Activated naive CD8-positive, alpha-beta T cell treated with anti-CD3 and anti-CD28 coated beads, Interleukin-2, amount 10 ng/mL, durations not matched to agents 7 days and 5 days (primary cell): ENCODE measurements around the gene OR7C1. TPM values are rescaled to one million over a fixed set of nuclear protein-coding genes. Genes with fewer than 3 reads are reported as not detected.
"Not testable (repeated sequence)": the region's sequence is repeated elsewhere in the genome, so short reads cannot be mapped to it uniquely, and the experiment has no call there.

ENCODE experiments used
- ATAC-seq: fragments of 150-1000 bp; cut with Tn5 transposase; one replicate; pipeline ENCODE4 v1.10.0; 2021; ENCODE audit warnings: low read depth, moderate library complexity
- POLR2A ChIA-PET: fragments of 350-600 bp; sonication (Branson Sonifier 250); formaldehyde crosslinking; loops from one replicate; lab custom pipeline; 2021; ENCODE audit warnings: antibody characterized with exemption; lab: Charles Lee
- DNase-seq: peaks from one replicate; pipeline ENCODE4 v3.0.0; 2021
- H3K27ac Mint-ChIP-seq: one replicate; pipeline ENCODE4 v1.8.0; 2022; ENCODE audit warnings: mild to moderate bottlenecking, mixed read lengths
- H3K27me3 Mint-ChIP-seq: one replicate; pipeline ENCODE4 v1.8.0; 2022; ENCODE audit warnings: mild to moderate bottlenecking, moderate library complexity, mixed read lengths
- H3K36me3 Mint-ChIP-seq: one replicate; pipeline ENCODE4 v1.8.0; 2021; ENCODE audit warnings: mild to moderate bottlenecking, mixed read lengths
- H3K4me1 Mint-ChIP-seq: one replicate; pipeline ENCODE4 v1.8.0; 2021; ENCODE audit warnings: mixed read lengths
- H3K4me3 Mint-ChIP-seq: one replicate; pipeline ENCODE4 v1.8.0; 2022; ENCODE audit warnings: mild to moderate bottlenecking, moderate library complexity, mixed read lengths
- H3K9me3 Mint-ChIP-seq: one replicate; pipeline ENCODE4 v1.8.0; 2021; ENCODE audit warnings: mixed read lengths
- total RNA-seq, 2 experiments: library from RNA; stranded (reverse); gene quantifications; one replicate each; pipeline ENCODE4 v1.2.3, GENCODE V29; 2021

The OR7C1 gene
- total RNA-seq, 2 experiments from 2014 or later: not detected

GRCh38 chr19:14768001-14768400 lies 67.0 kb downstream of the OR7C1 start:
- H3K27ac Mint-ChIP-seq: no peak overlapping the region
- peaks cover 1% of the 10 kb centered on the region for H3K9me3 Mint-ChIP-seq
- POLR2A ChIA-PET: no interaction called here
- no peaks in the 10 kb centered on the region for H3K36me3 Mint-ChIP-seq
- H3K4me1 Mint-ChIP-seq: no peaks in the 10 kb centered on the region
- DNase-seq (no peak), ATAC-seq (no peak)
- H3K27me3 Mint-ChIP-seq: peaks cover 4% of the 10 kb centered on the region
- no peak overlapping the region for H3K4me3 Mint-ChIP-seq

- POLR2A ChIA-PET: interaction anchor here (0.7 kb wide), 1 partner anchor 1311 kb away, joined by 3 read pairs; no protein-coding TSS in a partner anchor
- ATAC-seq (no peak), DNase-seq (no peak)
- H3K4me3 Mint-ChIP-seq: no peak overlapping the region
- H3K27ac Mint-ChIP-seq: no peak overlapping the region
- H3K4me1 Mint-ChIP-seq: no peaks in the 10 kb centered on the region
- peaks cover 4% of the 10 kb centered on the region for H3K27me3 Mint-ChIP-seq
- no peaks in the 10 kb centered on the region for H3K36me3 Mint-ChIP-seq
- peaks cover 1% of the 10 kb centered on the region for H3K9me3 Mint-ChIP-seq
These were observed 67.5 kb downstream of the OR7C1 start for GRCh38 chr19:14767466-14767971.

GRCh38 chr19:14765841-14766240 lies 69.1 kb downstream of the OR7C1 start:
- H3K4me1 Mint-ChIP-seq, DNase-seq, H3K27ac Mint-ChIP-seq, ATAC-seq, H3K27me3 Mint-ChIP-seq, H3K9me3 Mint-ChIP-seq, POLR2A ChIA-PET, H3K4me3 Mint-ChIP-seq, H3K36me3 Mint-ChIP-seq: not testable (repeated sequence)

- H3K9me3 Mint-ChIP-seq, H3K27me3 Mint-ChIP-seq, ATAC-seq, H3K27ac Mint-ChIP-seq, DNase-seq, H3K4me1 Mint-ChIP-seq, POLR2A ChIA-PET, H3K4me3 Mint-ChIP-seq, H3K36me3 Mint-ChIP-seq: not testable (repeated sequence)
These were observed 69.6 kb downstream of the OR7C1 start for GRCh38 chr19:14765403-14765802.

GRCh38 chr19:14764401-14764800 lies 70.6 kb downstream of the OR7C1 start:
- no peaks in the 10 kb centered on the region for H3K36me3 Mint-ChIP-seq
- H3K27ac Mint-ChIP-seq: no peak overlapping the region
- ATAC-seq (no peak), DNase-seq (no peak)
- H3K9me3 Mint-ChIP-seq: peaks cover 5% of the 10 kb centered on the region
- H3K4me1 Mint-ChIP-seq: no peaks in the 10 kb centered on the region
- peaks cover 3% of the 10 kb centered on the region for H3K27me3 Mint-ChIP-seq
- H3K4me3 Mint-ChIP-seq: no peak overlapping the region
- POLR2A ChIA-PET: no interaction called here

GRCh38 chr19:14763497-14764145 lies 71.4 kb downstream of the OR7C1 start:
- Mint-ChIP-seq H3K36me3 (no peaks in the 10 kb centered on the region), H3K27ac (peak overlapping the region; percentile 58), H3K27me3 (peaks cover 3% of the 10 kb centered on the region), H3K9me3 (peaks cover 5% of the 10 kb centered on the region), H3K4me3 (no peak overlapping the region), H3K4me1 (no peaks in the 10 kb centered on the region)
- POLR2A ChIA-PET: interaction anchor here (0.6 kb wide), 1 partner anchor 551 kb away, joined by 3 read pairs; no protein-coding TSS in a partner anchor
- ATAC-seq (no peak), DNase-seq (no peak)

- no peak for ATAC-seq
These were observed 72.9 kb downstream of the OR7C1 start for GRCh38 chr19:14762111-14762510.

GRCh38 chr19:14761607-14762006 lies 73.4 kb downstream of the OR7C1 start:
- Mint-ChIP-seq H3K4me3 (no peak overlapping the region), H3K27me3 (peaks cover 3% of the 10 kb centered on the region), H3K9me3 (peaks cover 5% of the 10 kb centered on the region), H3K4me1 (no peaks in the 10 kb centered on the region), H3K36me3 (no peaks in the 10 kb centered on the region), H3K27ac (no peak overlapping the region)
- ATAC-seq (no peak), DNase-seq (no peak)
- POLR2A ChIA-PET: no interaction called here

More at GRCh38 chr19:14762111-14762510, 72.9 kb downstream of the OR7C1 start:
- Mint-ChIP-seq H3K4me3 (no peak overlapping the region), H3K9me3 (peaks cover 5% of the 10 kb centered on the region), H3K27me3 (peaks cover 3% of the 10 kb centered on the region), H3K4me1 (no peaks in the 10 kb centered on the region), H3K27ac (no peak overlapping the region), H3K36me3 (no peaks in the 10 kb centered on the region)
- POLR2A ChIA-PET: no interaction called here
- DNase-seq: no peak

- DNase-seq: no peak
- Mint-ChIP-seq H3K4me3 (no peak overlapping the region), H3K27me3 (peaks cover 2% of the 10 kb centered on the region), H3K9me3 (peaks cover 3% of the 10 kb centered on the region), H3K4me1 (no peaks in the 10 kb centered on the region), H3K27ac (no peak overlapping the region), H3K36me3 (no peaks in the 10 kb centered on the region)
- no peak for ATAC-seq
- POLR2A ChIA-PET: no interaction called here
These were observed 76.2 kb downstream of the OR7C1 start for GRCh38 chr19:14758816-14759215.

- Mint-ChIP-seq H3K27me3 (no peaks in the 10 kb centered on the region), H3K27ac (no peak overlapping the region), H3K4me3 (no peak overlapping the region), H3K36me3 (no peaks in the 10 kb centered on the region), H3K9me3 (peaks cover 1% of the 10 kb centered on the region), H3K4me1 (peaks cover 1% of the 10 kb centered on the region)
- DNase-seq (no peak), ATAC-seq (no peak)
- POLR2A ChIA-PET: no interaction called here
These were observed 86.4 kb downstream of the OR7C1 start for GRCh38 chr19:14748601-14749000.

Other genes with a start within 250 kb of the OR7C1 start
- gene ADGRE3, start 160.3 kb downstream of the OR7C1 start, total RNA-seq: not detected
- gene ZNF333, start 145.1 kb downstream of the OR7C1 start, total RNA-seq: 10 to 100 TPM; 16.8 to 19.0 TPM
- under 1 TPM; 0.44 to 0.54 TPM for gene ADGRE2, start 56.6 kb downstream of the OR7C1 start, total RNA-seq
- gene OR7A5, start within 50 bp of the OR7C1 start, total RNA-seq: not detected
- not detected for gene OR7A10, start 13.7 kb upstream of the OR7C1 start, total RNA-seq
- gene OR7A17, start 50.9 kb upstream of the OR7C1 start, total RNA-seq: not detected
- not detected for gene OR7C2, start 106.3 kb upstream of the OR7C1 start, total RNA-seq
- not detected for gene SLC1A6, start 144.7 kb upstream of the OR7C1 start, total RNA-seq
- not detected for gene CASP14, start 214.3 kb upstream of the OR7C1 start, total RNA-seq
- gene OR1I1, start 247.0 kb upstream of the OR7C1 start, total RNA-seq: not detected